Smooth muscle cell (in vitro differentiated cells): Measurements from ENCODE around the gene TMEM150A. TPM values are rescaled to one million over a fixed set of nuclear protein-coding genes. Genes with fewer than 3 reads are reported as not detected.

Experiments used
- DNase-seq: peaks from one replicate; lab custom pipeline; 2025; ENCODE audit not compliant: unreplicated experiment; lab: John Stamatoyannopoulos, UW
- H2AFZ ChIP-seq: fragments of 200-600 bp; sonication (generic); 2 replicates; pipeline ENCODE4 v1.6.0; 2016; ENCODE audit warnings: antibody characterized with exemption, low read depth, mild to moderate bottlenecking
- H3F3A ChIP-seq: fragments of 200-600 bp; sonication (generic); 2 replicates; pipeline ENCODE4 v1.6.0; 2017; ENCODE audit warnings: antibody characterized with exemption, low read depth
- H3K27ac ChIP-seq: fragments of 200-600 bp; sonication (generic); 2 replicates; pipeline ENCODE4 v1.5.1; 2016; ENCODE audit warnings: low read depth, mild to moderate bottlenecking
- H3K27me3 ChIP-seq: fragments of 200-600 bp; sonication (generic); 2 replicates; pipeline ENCODE4 v1.6.1; 2016; ENCODE audit warnings: low read depth, mild to moderate bottlenecking
- H3K36me3 ChIP-seq: fragments of 200-600 bp; sonication (generic); 2 replicates; pipeline ENCODE4 v1.5.1; 2016; ENCODE audit warnings: low read depth
- H3K4me1 ChIP-seq: fragments of 200-600 bp; sonication (generic); 2 replicates; pipeline ENCODE4 v1.5.1; 2016; ENCODE audit warnings: low read depth
- H3K4me2 ChIP-seq: fragments of 200-600 bp; sonication (generic); 2 replicates; pipeline ENCODE4 v1.6.0; 2016; ENCODE audit warnings: mild to moderate bottlenecking
- H3K4me3 ChIP-seq: fragments of 200-600 bp; sonication (generic); 2 replicates; pipeline ENCODE4 v1.5.1; 2016; ENCODE audit warnings: mild to moderate bottlenecking
- H3K79me2 ChIP-seq: fragments of 200-600 bp; sonication (generic); 2 replicates; pipeline ENCODE4 v1.6.0; 2016; ENCODE audit warnings: low read depth, mild to moderate bottlenecking
- H3K9ac ChIP-seq: fragments of 200-600 bp; sonication (generic); 2 replicates; pipeline ENCODE4 v1.6.0; 2016; ENCODE audit warnings: low read depth
- H3K9me3 ChIP-seq: fragments of 200-600 bp; sonication (generic); replicated peaks from 2 replicates; pipeline ENCODE4 v1.5.1; 2016; ENCODE audit warnings: low read depth
- H4K20me1 ChIP-seq: fragments of 200-600 bp; sonication (generic); 2 replicates; pipeline ENCODE4 v1.6.0; 2016; ENCODE audit warnings: low read depth
- WGBS: methylation state at CpG from one replicate; pipeline ENCODE4 v1.1.7; 2016; ENCODE audit warnings: low lambda C conversion rate; 5-methylcytosine and 5-hydroxymethylcytosine counted together
- polyA plus RNA-seq: library from polyadenylated mRNA; unstranded; fragments of >200 nt; fragmentation: Nextera tagmentation; extraction: Ambion mirVana; gene quantifications from 2 replicates; pipeline ENCODE4 v1.2.1, GENCODE V29; 2016
- total RNA-seq: library from RNA; depleted of rRNA; stranded (reverse); fragments of >200 nt; gene quantifications from 2 replicates; pipeline ENCODE4 v1.2.3, GENCODE V29; 2014
- TF ChIP-seq, protein P1 (sequence below): fragments of 200-600 bp; sonication (generic); IDR thresholded peaks from 2 replicates; pipeline ENCODE4 v1.5.1; 2017; ENCODE audit warnings: borderline replicate concordance, mild to moderate bottlenecking, antibody characterized with exemption; ENCODE audit not compliant: insufficient read depth, poor library complexity, severe bottlenecking

The TMEM150A gene
- total and polyA plus RNA-seq, 2 experiments from 2014 or later: 7.7 to 20.0 TPM

DNA sequence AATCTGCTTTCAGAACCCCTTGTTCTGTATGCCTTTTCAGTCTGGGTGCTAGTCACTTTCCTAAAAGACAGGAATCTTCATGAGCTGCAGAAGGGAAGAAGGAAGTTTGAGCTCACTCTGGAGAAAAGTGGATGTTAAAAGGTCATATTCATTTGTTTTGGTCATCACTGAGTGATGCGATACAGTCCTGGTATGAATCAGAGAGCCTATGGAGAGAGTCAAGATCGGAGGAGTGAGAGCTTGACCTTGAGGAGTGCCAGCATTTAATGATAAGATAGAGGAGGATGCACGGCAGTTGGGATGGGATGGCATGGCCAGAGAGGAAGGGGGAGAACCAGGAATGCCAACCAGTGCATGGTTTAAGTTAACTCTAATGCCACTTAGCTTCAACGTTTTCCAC is 33.1 kb upstream of the TMEM150A start:
- Histone ChIP-seq H3K27me3 (no peaks in the 10 kb centered on the region), H3K79me2 (no peaks in the 10 kb centered on the region), H3K4me2 (no peak overlapping the region), H4K20me1 (peaks cover 19% of the 10 kb centered on the region), H3K4me1 (no peaks in the 10 kb centered on the region), H3K27ac (no peak overlapping the region), H3K9me3 (no peaks in the 10 kb centered on the region), H3K36me3 (peaks cover 12% of the 10 kb centered on the region), H2AFZ (no peak overlapping the region), H3K4me3 (no peak overlapping the region), H3F3A (peaks cover 5% of the 10 kb centered on the region), H3K9ac (no peak overlapping the region)
- 90% methylated on average over 4 of the region's 4 CpGs for WGBS
- TF ChIP-seq, protein P1, sequence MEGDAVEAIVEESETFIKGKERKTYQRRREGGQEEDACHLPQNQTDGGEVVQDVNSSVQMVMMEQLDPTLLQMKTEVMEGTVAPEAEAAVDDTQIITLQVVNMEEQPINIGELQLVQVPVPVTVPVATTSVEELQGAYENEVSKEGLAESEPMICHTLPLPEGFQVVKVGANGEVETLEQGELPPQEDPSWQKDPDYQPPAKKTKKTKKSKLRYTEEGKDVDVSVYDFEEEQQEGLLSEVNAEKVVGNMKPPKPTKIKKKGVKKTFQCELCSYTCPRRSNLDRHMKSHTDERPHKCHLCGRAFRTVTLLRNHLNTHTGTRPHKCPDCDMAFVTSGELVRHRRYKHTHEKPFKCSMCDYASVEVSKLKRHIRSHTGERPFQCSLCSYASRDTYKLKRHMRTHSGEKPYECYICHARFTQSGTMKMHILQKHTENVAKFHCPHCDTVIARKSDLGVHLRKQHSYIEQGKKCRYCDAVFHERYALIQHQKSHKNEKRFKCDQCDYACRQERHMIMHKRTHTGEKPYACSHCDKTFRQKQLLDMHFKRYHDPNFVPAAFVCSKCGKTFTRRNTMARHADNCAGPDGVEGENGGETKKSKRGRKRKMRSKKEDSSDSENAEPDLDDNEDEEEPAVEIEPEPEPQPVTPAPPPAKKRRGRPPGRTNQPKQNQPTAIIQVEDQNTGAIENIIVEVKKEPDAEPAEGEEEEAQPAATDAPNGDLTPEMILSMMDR: no peak
- no peak for DNase-seq

DNA sequence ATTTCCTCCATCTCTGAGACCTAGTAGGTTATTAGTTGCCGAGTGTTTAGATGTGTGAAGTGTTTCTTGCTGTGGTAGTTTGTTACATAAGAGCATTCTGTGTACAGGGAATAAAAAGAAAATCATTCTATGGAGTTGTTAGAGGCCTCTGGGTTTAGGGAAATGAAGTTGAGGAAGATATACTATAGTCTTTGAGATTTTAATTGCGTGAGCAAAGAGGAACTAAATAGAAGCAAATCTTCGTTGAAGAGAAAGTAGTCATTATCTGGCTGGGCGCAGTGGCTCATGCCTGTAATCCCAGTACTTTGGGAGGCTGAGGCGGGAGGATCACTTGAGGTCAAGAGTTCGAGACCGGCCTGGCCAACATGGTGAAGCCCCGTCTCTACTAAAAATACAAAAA is 32.5 kb upstream of the TMEM150A start:
- no peaks in the 10 kb centered on the region for H3K27me3 ChIP-seq
- H4K20me1 ChIP-seq: peaks cover 19% of the 10 kb centered on the region
- no peaks in the 10 kb centered on the region for H3K79me2 ChIP-seq
- H3K4me2 ChIP-seq: no peak overlapping the region
- no peak for DNase-seq
- H3K36me3 ChIP-seq: peaks cover 17% of the 10 kb centered on the region
- WGBS: 99% methylated on average over 8 of the region's 8 CpGs
- H3K27ac ChIP-seq: no peak overlapping the region
- no peak overlapping the region for H2AFZ ChIP-seq
- no peaks in the 10 kb centered on the region for H3K4me1 ChIP-seq
- H3F3A ChIP-seq: peaks cover 5% of the 10 kb centered on the region
- H3K4me3 ChIP-seq: no peak overlapping the region
- H3K9ac ChIP-seq: no peak overlapping the region
- H3K9me3 ChIP-seq: no peaks in the 10 kb centered on the region
- TF ChIP-seq, protein P1: no peak

DNA sequence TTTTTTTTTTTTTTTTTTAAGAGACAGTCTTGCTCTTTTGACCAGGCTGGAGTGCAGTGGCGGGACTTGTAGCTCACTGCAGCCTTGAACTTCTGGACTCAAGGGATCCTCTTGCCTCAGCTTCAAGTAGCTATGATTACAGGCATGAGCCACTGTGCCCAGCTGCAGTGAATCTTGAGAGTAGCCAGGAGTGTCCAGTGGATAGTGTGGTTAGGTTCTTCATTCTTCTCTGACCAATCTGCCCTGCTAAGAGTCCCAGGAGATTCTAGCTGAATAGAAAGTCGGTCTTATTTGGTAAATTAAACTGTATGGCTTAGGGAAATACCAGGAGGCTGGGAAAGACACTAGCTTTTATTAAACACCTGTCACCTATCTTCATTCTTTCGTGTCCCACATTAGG is 28.8 kb upstream of the TMEM150A start:
- no peak overlapping the region for H3K9ac ChIP-seq

DNA sequence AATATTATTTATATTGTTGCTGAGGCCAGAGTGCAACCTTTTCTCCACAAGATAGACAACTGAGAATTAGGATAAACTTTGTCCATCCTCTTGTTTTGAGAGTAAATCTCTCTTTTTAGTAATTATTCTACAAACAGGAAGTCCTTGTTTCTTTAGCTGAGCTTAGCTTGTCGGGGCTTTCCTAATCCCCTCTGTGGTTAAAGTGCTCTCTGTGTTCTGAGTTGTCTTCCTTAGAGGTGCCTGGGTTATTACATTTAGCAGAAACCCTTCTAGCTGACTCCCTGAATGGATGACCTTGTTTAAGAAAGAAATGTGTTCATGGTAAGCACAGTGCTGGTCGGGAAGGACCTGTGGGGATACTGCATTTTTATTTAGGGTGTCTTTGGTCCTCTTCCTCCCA is 26.2 kb upstream of the TMEM150A start:
- H3K4me3 ChIP-seq: no peak overlapping the region
- no peaks in the 10 kb centered on the region for H3K79me2 ChIP-seq
- no peaks in the 10 kb centered on the region for H3K4me1 ChIP-seq
- no peaks in the 10 kb centered on the region for H3K27me3 ChIP-seq
- no peak overlapping the region for H2AFZ ChIP-seq
- no peaks in the 10 kb centered on the region for H3K9me3 ChIP-seq
- TF ChIP-seq, protein P1: no peak
- H4K20me1 ChIP-seq: peaks cover 17% of the 10 kb centered on the region
- DNase-seq: no peak
- no peak overlapping the region for H3K4me2 ChIP-seq
- H3K36me3 ChIP-seq: peaks cover 22% of the 10 kb centered on the region
- no peak overlapping the region for H3K9ac ChIP-seq
- H3F3A ChIP-seq: no peaks in the 10 kb centered on the region
- WGBS: 37% methylated on average over 2 of the region's 2 CpGs
- H3K27ac ChIP-seq: peak overlapping the region; percentile 59

More for the DNA sequence above, 28.8 kb upstream of the TMEM150A start:
- Histone ChIP-seq H3K27me3 (no peaks in the 10 kb centered on the region), H2AFZ (no peak overlapping the region), H3K27ac (no peak overlapping the region), H3K4me2 (no peak overlapping the region), H3K4me3 (no peak overlapping the region), H3K79me2 (no peaks in the 10 kb centered on the region), H3K9me3 (no peaks in the 10 kb centered on the region), H4K20me1 (peaks cover 19% of the 10 kb centered on the region), H3K4me1 (no peaks in the 10 kb centered on the region), H3K36me3 (peaks cover 9% of the 10 kb centered on the region), H3F3A (no peaks in the 10 kb centered on the region)
- DNase-seq: no peak
- 98% methylated on average over 3 of the region's 3 CpGs for WGBS
- TF ChIP-seq, protein P1: no peak
